GM18870 (cell line): ENCODE data around the gene MAST1.
"Not testable (repeated sequence)": the region's sequence is repeated elsewhere in the genome, so short reads cannot be mapped to it uniquely, and the experiment has no call there.

Source experiments
- ATAC-seq: cut with Tn5 transposase; IDR thresholded peaks from one replicate; pipeline ENCODE4 v1.9.1; 2021; ENCODE audit warnings: moderate library complexity; ENCODE audit not compliant: unreplicated experiment

MAST1 gene

GRCh38 chr19:12838182-12838885, at the start of gene MAST1:
TSS of gene MAST1 (plus strand) at chr19:12838515. CDS start at chr19:12838573, 58 bp downstream.
- ATAC-seq, result no peak

DNA sequence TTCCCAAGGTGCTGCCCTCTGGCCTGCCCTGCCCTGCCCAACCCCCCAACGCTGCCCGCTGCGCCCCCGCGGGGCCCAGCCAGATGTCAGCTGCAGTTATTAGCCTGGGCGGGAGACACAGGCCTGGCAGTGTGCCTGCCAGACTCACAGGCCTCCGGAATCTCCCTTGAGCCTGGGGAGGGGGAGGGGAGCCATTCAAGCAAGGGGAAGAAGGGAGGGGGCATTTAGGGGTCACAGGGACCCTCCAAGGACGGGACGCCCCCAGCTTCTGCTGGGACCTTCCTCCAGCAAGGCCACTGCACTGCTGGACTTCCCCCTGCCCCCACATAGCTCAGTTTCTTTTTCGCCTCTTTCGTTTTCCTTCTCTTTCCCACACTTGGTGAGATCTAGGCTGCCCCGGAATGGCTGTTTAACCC, 49.6 kb upstream of the MAST1 start:
- ATAC-seq, result no peak

DNA sequence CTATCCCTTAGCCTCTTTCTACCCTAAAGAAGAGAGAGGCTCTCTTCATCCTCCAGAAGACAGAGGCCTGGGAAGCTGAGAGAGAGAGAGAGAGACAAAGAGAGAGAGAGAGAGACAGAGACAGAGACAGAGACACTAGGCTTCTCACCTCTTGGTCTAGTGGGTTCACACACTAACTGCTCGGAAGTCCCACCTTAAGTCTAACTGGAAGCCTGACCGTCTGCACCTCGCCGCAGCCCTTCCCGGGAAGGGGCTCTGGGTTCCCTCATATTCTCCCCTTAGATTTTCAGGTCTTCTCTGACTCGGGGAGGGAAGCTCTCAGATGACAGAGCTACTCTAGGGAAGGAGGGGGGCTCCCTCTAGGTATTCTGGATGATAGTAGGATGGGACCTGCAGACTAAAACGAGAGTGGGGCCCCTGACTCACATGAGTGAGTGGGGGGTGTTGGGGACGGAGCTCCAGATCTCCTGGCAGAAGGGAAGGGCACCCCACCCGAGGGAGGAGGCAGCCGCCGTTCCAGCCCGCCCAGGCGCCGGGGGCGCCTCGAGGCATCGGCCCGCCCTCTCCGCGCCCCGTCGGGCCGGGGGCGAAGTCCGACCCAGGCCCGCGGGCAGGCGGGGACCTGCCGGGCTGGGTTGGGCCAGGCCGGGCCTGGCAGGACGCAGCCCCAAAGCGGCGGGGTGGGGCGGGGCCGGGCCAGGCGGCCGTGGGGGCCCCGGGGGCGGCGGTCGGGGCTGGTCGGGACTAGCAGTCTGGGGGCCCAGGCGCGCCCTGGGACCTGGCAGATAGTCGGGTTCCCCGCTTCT, 49.0 kb upstream of the MAST1 start:
- ATAC-seq, result no peak

- no peak for ATAC-seq
Observed at GRCh38 chr19:12789904-12790619, 48.3 kb upstream of the MAST1 start.

DNA sequence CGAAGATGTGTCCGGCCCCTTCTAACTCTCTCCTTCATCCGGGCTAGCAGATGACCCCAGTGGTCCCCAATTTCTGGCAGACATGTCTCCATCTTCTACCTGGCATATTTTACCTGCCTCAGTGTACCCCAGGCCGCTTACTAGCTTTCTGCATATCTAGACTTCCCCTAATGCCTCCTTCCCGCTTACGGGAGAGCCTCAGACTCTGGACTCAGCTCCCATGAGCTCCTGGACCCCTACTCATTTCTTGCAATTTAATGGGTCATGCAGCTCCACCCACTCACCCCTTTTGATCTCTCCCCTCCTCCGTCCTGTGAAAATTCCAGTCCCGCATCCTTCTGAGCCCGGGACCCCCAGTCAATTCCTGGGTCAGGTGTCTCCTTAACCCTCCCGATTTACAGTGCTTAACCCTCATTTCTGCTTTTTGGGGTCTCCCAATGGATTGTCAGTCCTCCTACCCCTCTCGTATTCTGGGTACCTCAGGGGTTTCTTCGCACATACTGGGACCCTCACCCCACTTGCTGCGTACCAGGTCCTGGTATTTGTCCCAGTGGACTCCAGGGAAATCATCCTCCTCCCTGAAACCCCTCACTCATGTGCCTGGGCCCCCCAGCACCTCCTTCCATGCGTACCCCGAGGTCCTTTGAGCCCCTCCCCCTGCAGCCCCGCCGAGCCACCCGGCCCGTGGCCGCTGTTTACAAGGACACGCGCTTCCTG, 47.5 kb upstream of the MAST1 start:
- ATAC-seq, result no peak

DNA sequence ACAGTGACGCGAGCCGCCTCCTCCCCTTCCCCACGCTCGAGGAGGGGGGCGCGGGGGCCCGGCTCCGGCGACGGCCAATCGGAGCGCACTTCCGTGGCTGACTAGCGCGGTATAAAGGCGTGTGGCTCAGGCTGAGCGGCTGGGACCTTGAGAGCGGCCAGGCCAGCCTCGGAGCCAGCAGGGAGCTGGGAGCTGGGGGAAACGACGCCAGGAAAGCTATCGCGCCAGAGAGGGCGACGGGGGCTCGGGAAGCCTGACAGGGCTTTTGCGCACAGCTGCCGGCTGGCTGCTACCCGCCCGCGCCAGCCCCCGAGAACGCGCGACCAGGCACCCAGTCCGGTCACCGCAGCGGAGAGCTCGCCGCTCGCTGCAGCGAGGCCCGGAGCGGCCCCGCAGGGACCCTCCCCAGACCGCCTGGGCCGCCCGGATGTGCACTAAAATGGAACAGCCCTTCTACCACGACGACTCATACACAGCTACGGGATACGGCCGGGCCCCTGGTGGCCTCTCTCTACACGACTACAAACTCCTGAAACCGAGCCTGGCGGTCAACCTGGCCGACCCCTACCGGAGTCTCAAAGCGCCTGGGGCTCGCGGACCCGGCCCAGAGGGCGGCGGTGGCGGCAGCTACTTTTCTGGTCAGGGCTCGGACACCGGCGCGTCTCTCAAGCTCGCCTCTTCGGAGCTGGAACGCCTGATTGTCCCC, 46.8 kb upstream of the MAST1 start, which contains the start of gene JUNB:
Gene JUNB, plus strand, starts transcription at position 142 of the 706 bp plus-strand sequence. Its CDS starts 286 bp downstream, at position 428.
- peak; percentile 27 for ATAC-seq

GRCh38 chr19:12792051-12792852, 46.1 kb upstream of the MAST1 start:
- no peak for ATAC-seq

DNA sequence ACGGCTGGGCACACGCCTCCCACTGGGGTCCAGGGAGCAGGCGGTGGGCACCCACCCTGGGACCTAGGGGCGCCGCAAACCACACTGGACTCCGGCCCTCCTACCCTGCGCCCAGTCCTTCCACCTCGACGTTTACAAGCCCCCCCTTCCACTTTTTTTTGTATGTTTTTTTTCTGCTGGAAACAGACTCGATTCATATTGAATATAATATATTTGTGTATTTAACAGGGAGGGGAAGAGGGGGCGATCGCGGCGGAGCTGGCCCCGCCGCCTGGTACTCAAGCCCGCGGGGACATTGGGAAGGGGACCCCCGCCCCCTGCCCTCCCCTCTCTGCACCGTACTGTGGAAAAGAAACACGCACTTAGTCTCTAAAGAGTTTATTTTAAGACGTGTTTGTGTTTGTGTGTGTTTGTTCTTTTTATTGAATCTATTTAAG, 45.4 kb upstream of the MAST1 start:
- ATAC-seq, result no peak

- no peak for ATAC-seq
Observed at GRCh38 chr19:12793290-12794195, 44.8 kb upstream of the MAST1 start.

GRCh38 chr19:12794196-12794941, 43.9 kb upstream of the MAST1 start:
- no peak for ATAC-seq

DNA sequence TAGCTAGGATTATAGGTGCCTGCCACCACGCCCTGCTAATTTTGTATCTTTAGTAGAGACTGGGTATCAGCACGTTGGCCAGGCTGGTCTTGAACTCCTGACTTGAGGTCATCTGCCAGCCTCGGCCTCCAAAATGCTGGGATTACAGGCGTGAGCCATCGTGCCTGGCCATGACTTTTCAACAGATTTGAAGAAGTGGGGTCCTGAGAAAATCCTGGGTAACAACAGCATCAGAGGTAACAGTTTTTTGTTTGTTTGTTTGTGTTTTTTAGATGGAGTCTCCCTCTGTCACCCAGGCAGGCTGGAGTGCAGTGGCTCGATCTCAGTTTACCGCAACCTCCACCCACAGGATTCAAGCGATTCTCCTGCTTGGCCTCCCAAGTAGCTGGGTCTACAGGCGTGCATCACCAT, 43.3 kb upstream of the MAST1 start:
- no peak for ATAC-seq

DNA sequence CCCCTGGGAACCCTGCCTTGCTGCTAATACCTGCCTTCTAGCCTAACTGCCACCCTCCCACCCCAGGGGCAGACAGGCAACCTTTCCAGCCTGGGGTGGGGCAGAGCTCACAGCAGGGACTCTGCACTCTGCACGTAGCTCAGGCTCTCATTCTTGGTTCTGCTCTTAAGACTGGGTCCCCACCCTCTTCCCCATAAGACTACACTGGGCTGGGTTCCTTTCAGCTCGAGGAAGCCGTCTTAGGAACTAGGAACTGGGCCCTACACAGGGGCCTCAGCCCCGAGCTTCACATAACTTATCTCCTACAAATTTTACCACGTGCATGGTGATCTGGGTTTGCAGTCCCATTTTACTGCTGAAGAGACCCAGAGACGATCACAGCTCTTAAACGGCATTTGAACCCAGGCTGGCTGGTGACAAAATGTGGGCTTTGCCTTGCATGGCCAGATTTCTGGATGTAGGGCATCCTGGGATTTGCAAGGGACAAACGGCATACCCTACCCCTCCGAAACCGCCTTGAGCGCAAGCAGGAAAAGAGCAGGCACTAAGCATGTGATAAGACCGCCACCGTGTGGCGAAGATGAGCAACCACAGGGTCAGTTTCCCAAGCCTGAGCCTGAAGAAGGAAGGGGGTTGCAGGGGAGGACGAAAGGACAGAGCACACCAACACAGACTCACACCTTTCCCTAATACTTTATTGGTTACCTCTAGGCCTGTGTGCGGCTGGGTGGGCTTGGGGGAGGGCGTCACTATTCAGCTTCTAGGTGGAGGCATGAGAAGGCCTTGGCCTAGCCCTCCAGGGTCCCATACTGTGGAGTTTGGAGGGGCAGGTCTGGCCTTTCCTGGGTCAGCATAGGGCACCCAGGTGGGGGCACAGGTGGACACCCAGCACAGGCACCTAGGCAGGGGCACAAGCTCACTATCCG, 41.9 kb upstream of the MAST1 start:
- ATAC-seq, result no peak

DNA sequence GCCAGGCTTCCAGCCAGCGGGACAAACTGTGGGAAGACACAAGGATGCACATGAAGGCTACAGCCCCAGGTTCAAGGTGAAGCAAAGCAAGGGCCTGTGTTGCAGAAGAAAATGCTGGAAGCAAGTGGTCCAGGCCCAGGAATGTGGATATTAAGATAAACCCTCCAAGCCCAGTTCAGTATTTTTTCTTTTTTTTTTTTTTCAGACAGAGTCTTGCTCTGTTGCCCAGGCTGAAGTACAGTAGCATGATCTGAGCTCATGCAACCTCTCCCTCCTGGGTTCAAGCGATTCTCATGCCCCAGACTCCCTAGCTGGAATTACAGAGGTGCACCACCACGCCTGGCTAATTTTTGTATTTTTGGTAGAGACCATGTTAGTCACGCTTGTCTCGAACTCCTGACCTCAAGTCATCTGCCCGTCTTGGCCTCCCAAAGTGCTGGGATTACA, 41.2 kb upstream of the MAST1 start:
- ATAC-seq, result no peak

GRCh38 chr19:12797607-12798006, 40.7 kb upstream of the MAST1 start:
- ATAC-seq, result not testable (repeated sequence)

GRCh38 chr19:12799742-12800465, 38.4 kb upstream of the MAST1 start:
- no peak for ATAC-seq

- ATAC-seq, result no peak
Observed at GRCh38 chr19:12800466-12800770, 37.9 kb upstream of the MAST1 start.
